ENCODE results near the gene ST7.
A peak's percentile ranks its signal among the peaks of the same experiment; 100 is the strongest.

The ST7 gene

DNA sequence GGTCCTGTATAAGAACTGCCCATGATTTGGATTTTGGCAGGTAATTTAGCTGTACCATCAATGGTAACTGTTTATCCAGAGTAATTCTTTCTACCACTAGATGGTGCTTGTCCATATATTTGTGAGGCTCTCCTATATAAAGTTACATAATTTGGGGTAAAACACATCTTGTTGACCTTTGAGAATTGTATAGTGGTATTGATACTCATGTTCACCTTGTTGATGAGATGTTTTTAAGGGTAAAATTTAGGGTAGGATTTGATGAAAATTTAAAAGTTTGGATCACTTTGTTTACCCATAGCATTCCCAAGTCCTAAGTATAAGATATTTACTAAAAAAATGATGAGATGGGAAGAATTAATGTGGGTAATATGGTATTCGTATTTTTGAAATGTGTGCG, 31.6 kb downstream of the ST7 start:
- H3F3A ChIP-seq (ENCODE audit: low read depth): no peaks in the 10 kb centered on the region
- no peaks in the 10 kb centered on the region for H3K36me3 ChIP-seq (ENCODE audit: insufficient read depth, low read length)
- no peaks in the 10 kb centered on the region for H3K27me3 ChIP-seq (ENCODE audit: insufficient read depth, low read length, poor library complexity, severe bottlenecking)
- no peak overlapping the region for H3K4me2 ChIP-seq (ENCODE audit: low read depth, low read length, poor library complexity, severe bottlenecking)
- TF ChIP-seq EZH2phosphoT487 (IDR thresholded peaks at IDR 0.05; ENCODE audit: borderline replicate concordance) (no peak), CTCF (conservative IDR thresholded peaks at IDR 0.05; ENCODE audit: low read length) (peak; percentile 83)
- H3K4me1 ChIP-seq (ENCODE audit: insufficient read depth, low read length, poor library complexity, severe bottlenecking): no peaks in the 10 kb centered on the region
- no peaks in the 10 kb centered on the region for H3K79me2 ChIP-seq (ENCODE audit: insufficient read depth, low read length)
- H3K9me2 ChIP-seq (replicated peaks; ENCODE audit: low read depth, low read length): no peaks in the 10 kb centered on the region
- H3K9me3 ChIP-seq (ENCODE audit: insufficient read depth, low read depth, low read length): no peaks in the 10 kb centered on the region
- H3K4me3 ChIP-seq (ENCODE audit: low read length, poor library complexity, severe bottlenecking): no peak overlapping the region
- no peaks in the 10 kb centered on the region for H4K20me1 ChIP-seq (ENCODE audit: insufficient read depth, low read length, poor library complexity, severe bottlenecking)
- H3K9ac ChIP-seq (ENCODE audit: low read depth, low read length, poor library complexity, severe bottlenecking): no peak overlapping the region
- H2AFZ ChIP-seq (ENCODE audit: low read length): no peak overlapping the region

- no peak overlapping the region for H3K4me3 ChIP-seq (ENCODE audit: low read length, poor library complexity, severe bottlenecking)
- H3K27me3 ChIP-seq (ENCODE audit: insufficient read depth, low read length, poor library complexity, severe bottlenecking): no peaks in the 10 kb centered on the region
- no peak overlapping the region for H2AFZ ChIP-seq (ENCODE audit: low read length)
- no peaks in the 10 kb centered on the region for H3K4me1 ChIP-seq (ENCODE audit: insufficient read depth, low read length, poor library complexity, severe bottlenecking)
- no peak overlapping the region for H3K9ac ChIP-seq (ENCODE audit: low read depth, low read length, poor library complexity, severe bottlenecking)
- TF ChIP-seq CTCF (conservative IDR thresholded peaks at IDR 0.05; ENCODE audit: low read length): no peak
- no peak for TF ChIP-seq EZH2phosphoT487 (IDR thresholded peaks at IDR 0.05; ENCODE audit: borderline replicate concordance)
- H3K36me3 ChIP-seq (ENCODE audit: insufficient read depth, low read length): no peaks in the 10 kb centered on the region
- H3K9me2 ChIP-seq (replicated peaks; ENCODE audit: low read depth, low read length): no peaks in the 10 kb centered on the region
- no peaks in the 10 kb centered on the region for H3K79me2 ChIP-seq (ENCODE audit: insufficient read depth, low read length)
- no peaks in the 10 kb centered on the region for H4K20me1 ChIP-seq (ENCODE audit: insufficient read depth, low read length, poor library complexity, severe bottlenecking)
- H3K9me3 ChIP-seq (ENCODE audit: insufficient read depth, low read depth, low read length): no peaks in the 10 kb centered on the region
- H3K4me2 ChIP-seq (ENCODE audit: low read depth, low read length, poor library complexity, severe bottlenecking): no peak overlapping the region
- no peaks in the 10 kb centered on the region for H3F3A ChIP-seq (ENCODE audit: low read depth)
These were observed 32.3 kb downstream of the ST7 start for GRCh38 chr7:116985575-116985974.

- Histone ChIP-seq H3K4me2 (ENCODE audit: low read depth, low read length, poor library complexity, severe bottlenecking) (no peak overlapping the region), H3K27me3 (ENCODE audit: insufficient read depth, low read length, poor library complexity, severe bottlenecking) (no peaks in the 10 kb centered on the region), H3F3A (ENCODE audit: low read depth) (no peaks in the 10 kb centered on the region), H3K4me3 (ENCODE audit: low read length, poor library complexity, severe bottlenecking) (no peak overlapping the region), H3K4me1 (ENCODE audit: insufficient read depth, low read length, poor library complexity, severe bottlenecking) (no peaks in the 10 kb centered on the region), H4K20me1 (ENCODE audit: insufficient read depth, low read length, poor library complexity, severe bottlenecking) (no peaks in the 10 kb centered on the region), H2AFZ (ENCODE audit: low read length) (no peak overlapping the region), H3K36me3 (ENCODE audit: insufficient read depth, low read length) (no peaks in the 10 kb centered on the region), H3K9me2 (replicated peaks; ENCODE audit: low read depth, low read length) (no peaks in the 10 kb centered on the region), H3K9me3 (ENCODE audit: insufficient read depth, low read depth, low read length) (no peaks in the 10 kb centered on the region), H3K9ac (ENCODE audit: low read depth, low read length, poor library complexity, severe bottlenecking) (no peak overlapping the region), H3K79me2 (ENCODE audit: insufficient read depth, low read length) (no peaks in the 10 kb centered on the region)
- TF ChIP-seq CTCF (conservative IDR thresholded peaks at IDR 0.05; ENCODE audit: low read length) (no peak), EZH2phosphoT487 (IDR thresholded peaks at IDR 0.05; ENCODE audit: borderline replicate concordance) (no peak)
These were observed 33.6 kb downstream of the ST7 start for GRCh38 chr7:116986611-116987565.
